Superior temporal gyrus (tissue), 1 donor: Measurements from ENCODE around the gene PAPPA2.

Experiments
- DNase-seq: peaks from one replicate; pipeline ENCODE4 v3.0.0-alpha.2; 2016; ENCODE audit errors: extremely low spot score

Gene PAPPA2

GRCh38 chr1:176854758-176855745, 392.1 kb downstream of the PAPPA2 start:
- DNase-seq, result no peak

- DNase-seq, result no peak
These were observed 394.7 kb downstream of the PAPPA2 start for GRCh38 chr1:176857632-176858031.

GRCh38 chr1:176858433-176858916, 395.5 kb downstream of the PAPPA2 start:
- no peak for DNase-seq

DNA sequence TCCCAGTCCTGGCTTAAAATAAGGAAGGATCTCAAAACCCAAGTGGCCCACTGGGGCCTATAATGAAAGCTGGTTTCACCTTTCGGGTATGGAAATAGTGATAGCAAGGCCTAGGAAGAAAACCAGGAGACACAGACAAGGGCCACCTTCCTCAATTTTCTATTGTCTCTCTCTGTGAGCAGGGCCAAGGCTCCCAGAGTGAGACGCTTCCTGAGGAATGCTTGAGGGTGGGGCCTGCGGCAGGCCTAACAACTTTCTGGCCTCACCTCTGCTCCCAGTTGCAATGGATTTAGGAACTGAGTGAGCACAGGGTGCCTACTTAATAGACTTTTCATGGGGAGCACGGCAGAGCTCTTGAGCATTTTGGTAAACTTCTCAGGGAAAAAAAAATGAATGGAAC, 400.6 kb downstream of the PAPPA2 start:
- no peak for DNase-seq

GRCh38 chr1:176864211-176864610, 401.2 kb downstream of the PAPPA2 start:
- DNase-seq, result no peak

DNA sequence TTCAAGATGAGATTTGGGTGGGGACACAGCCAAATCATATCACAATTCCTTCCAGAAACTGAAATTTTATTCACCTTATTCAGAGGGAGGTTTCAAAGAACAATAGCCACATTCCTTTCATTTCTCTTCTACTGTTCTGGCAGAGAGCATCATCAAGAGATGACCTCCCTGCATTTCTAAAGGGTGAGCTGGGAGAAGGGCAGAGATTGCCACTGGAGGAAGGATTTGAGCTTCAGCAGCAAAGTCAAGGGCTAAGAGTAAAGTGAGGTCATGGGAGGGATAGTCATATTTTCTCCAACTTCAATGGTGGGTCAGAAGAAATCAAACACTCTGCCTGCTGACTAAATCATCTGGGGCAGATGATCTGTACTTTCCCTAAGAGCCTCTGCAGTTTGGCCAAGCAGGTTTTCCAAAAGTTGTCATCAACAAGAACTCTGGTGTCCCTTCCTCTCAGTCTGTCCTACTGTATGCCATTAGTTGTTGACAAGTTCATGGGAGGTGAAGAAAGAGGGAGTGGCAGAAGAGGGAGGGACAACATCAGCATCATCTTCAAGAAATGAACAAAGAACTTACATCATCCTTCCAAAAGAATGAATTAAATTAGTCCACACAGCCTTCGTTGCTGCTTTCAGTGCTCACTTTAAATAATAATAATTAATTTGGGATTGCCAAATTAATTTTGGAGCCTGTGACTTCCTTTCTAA, 403.2 kb downstream of the PAPPA2 start:
- no peak for DNase-seq

GRCh38 chr1:176869577-176869976, 406.6 kb downstream of the PAPPA2 start:
- DNase-seq, result no peak

GRCh38 chr1:176876966-176877515, 414.1 kb downstream of the PAPPA2 start:
- no peak for DNase-seq

DNA sequence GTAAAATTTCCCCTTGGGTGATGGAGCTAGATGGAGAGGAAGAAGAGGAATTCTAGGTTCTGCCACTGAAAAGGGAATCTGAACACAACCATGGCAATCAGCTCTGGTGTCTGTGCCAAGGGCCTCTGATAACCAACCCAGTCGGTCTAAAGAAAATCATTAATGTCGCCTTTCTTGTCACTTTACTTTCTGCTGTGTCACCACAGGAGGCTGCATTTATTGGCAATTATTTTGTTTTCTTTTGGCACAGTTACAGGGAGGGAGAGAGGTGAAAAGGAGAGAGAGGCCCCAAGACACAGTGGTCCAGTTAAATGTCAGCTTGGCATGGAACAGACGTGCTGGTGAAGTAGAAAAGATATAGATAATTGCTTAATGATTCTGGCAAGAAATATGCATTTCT, 414.6 kb downstream of the PAPPA2 start:
- DNase-seq, result no peak

GRCh38 chr1:176878750-176879536, 416.0 kb downstream of the PAPPA2 start:
- DNase-seq, result no peak

DNA sequence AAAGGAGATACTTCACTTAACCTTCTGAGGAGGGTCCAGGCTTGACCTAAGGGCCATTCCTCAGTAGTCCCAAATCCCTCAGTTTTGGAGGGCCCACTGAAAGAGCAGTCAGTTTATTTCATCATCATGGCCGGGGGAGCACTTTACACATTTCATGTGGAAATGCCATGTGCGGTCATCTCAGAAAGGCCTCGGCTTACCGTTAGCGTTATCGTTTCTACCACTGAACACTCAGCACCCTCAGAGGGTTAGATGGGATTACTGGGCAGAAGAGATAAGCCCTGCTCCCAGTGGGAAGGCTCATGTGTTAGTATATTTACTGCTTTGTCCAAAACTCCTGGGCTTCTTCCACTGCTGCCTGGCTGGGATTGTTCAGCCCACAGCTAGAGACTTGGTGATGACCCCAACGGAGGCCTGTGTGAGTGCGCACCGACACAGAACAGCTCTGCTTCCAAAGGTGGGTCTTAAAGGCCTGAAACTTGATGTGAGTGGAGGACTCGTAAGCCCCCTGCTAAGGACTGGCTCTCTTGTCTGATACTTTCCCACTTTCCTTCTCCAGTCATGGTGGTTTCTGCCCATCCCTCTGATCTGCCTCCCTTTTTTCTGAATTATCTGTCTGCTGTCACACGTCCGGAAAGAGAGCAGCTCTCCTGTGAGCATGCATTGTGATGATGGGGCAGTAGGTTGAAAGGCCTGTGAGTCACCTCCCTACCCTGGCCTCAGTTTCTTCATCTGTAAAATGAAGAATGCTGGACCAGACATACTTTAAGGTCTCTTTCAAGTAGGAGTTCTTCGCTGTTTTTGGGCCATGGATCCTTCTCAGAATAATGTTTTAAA, 417.0 kb downstream of the PAPPA2 start:
- no peak for DNase-seq

- DNase-seq, result peak; percentile 90
These were observed 418.1 kb downstream of the PAPPA2 start for GRCh38 chr1:176880955-176881595.

DNA sequence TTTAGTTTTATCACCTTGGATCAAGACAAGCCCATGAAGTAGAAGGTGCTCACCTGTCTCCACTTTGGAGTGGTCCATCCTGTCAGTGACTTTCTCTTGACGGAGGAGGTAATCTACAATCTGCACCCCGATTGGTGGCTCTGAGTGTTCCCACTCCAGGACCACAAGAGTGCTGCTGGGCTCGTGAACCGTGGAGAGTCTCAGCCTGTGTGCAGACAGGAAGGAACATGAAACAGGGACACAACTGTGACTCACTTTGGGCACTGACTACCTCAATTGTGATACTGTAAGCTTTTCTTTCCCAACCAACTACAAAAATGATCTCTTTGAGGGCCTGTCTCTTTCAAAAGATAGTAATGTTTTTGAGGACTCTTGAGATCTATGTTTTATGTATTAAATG, 421.3 kb downstream of the PAPPA2 start:
- no peak for DNase-seq

- DNase-seq, result no peak
These were observed 421.9 kb downstream of the PAPPA2 start for GRCh38 chr1:176884911-176885310.

DNA sequence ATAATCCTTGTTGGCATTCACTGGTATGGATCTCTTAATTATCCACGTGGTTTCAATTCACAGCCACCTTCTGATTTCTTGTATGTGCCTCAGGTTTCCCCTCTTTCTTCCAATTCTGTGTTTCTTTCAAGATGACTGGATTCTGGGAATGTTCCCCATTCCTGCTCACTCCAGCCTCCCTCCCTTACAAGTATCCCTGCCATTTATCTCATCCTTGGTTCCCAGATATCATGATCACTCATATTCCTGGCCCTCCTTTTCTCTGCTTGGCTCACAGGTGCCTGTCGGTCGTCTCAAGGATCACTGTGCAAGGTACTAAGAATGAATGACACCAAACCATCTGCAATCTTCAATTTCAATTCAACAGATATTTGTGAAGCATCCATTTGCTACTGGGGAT, 422.4 kb downstream of the PAPPA2 start:
- no peak for DNase-seq

DNA sequence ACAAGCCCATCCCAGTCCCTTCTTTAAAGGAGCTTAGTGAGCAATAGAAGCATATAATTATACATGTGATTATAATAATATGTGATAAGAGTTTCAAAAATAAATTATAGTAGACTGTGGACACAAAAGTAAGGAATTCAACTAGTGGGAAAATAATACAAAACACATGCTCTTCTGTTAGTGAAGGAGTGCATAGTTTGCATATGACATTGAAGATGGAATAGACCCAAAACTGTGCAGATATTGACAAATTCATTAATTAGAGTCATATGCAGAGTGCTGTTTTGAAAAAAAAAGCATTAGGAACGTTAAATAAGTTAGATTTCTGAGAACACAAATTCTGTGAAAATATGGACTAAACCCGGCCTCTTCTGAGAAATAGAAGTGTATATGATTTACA, 422.8 kb downstream of the PAPPA2 start:
- no peak for DNase-seq

- DNase-seq, result no peak
These were observed 425.6 kb downstream of the PAPPA2 start for GRCh38 chr1:176888471-176889032.

GRCh38 chr1:176893625-176894352, 430.8 kb downstream of the PAPPA2 start:
- DNase-seq, result no peak

DNA sequence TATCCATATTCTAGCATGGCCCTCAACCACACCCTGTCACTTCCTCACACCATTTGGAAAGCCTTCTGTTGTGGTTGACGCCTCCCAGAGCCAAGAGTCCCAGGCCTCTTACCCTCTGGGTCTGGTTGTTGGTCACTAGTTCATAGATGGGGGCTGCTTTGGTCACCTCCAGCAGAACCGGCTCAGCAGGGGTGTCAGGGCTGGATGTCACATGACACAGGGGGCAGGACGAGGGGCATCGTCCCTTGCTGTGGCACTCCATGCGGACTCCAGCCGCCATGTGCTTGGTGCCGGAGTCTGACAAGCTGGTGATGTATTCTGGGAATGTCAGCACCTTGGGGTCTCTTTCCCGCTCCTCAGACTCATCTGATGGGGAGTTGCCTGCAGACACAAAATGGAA, 431.5 kb downstream of the PAPPA2 start:
- DNase-seq, result no peak
